ENCODE data around the gene SFTPD. TPM values are rescaled to one million over a fixed set of nuclear protein-coding genes. Genes with fewer than 3 reads are reported as not detected.

Gene SFTPD
- polyA plus RNA-seq, 1 of the 3 experiments (the other 2 are of a cell fraction): 0.03 TPM

DNA sequence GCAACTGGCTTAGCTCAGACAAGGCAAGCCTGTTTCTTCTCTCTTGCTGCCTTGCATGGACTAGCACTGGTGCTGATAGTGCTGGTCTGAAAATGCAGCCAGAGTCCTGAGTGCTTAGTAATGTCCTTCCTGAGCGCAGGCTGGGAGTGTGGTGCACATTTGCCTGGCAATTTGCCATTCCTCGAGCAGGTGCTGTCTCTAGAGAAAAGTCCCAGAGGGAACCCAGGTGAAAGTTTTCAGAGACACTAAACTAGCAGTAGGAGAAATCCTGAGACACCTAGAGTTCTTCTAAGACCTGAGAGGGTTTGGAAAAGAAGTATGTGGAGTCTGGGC, 1.9 kb downstream of the SFTPD start:
- Histone ChIP-seq H3K36me3 (replicated peaks in 1 of 2; ENCODE audit: control insufficient read depth in 1 of 2, insufficient read depth in 2 of 2, low read length in 1 of 2) (no peaks in the 10 kb centered on the region), H2AFZ (ENCODE audit: low read depth) (no peak overlapping the region), H4K20me1 (ENCODE audit: insufficient read depth) (no peaks in the 10 kb centered on the region), H3K4me1 (ENCODE audit: control insufficient read depth in 1 of 2, insufficient read depth in 2 of 2, low read depth in 1 of 2, low read length in 1 of 2) (no peaks in the 10 kb centered on the region), H3F3A (replicated peaks; ENCODE audit: insufficient read depth) (no peaks in the 10 kb centered on the region), H3K9me3 (no peaks in the 10 kb centered on the region), H3K4me3 (ENCODE audit: low read depth in 2 of 2, low read length in 1 of 2) (no peak overlapping the region), H3K27ac (ENCODE audit: low read depth in 2 of 2, low read length in 1 of 2) (no peak overlapping the region), H3K4me2 (no peak overlapping the region), H3K9me2 (no peaks in the 10 kb centered on the region), H3K9ac (no peak overlapping the region), H3K27me3 (ENCODE audit: insufficient read depth) (peaks cover 6% of the 10 kb centered on the region; the same call in 1 of the 2 replicates), H3K79me2 (ENCODE audit: insufficient read depth) (no peaks in the 10 kb centered on the region)
- DNase-seq: no peak
- WGBS (ENCODE audit: low lambda C conversion rate): 0% methylated on average over 2 of the region's 2 CpGs
- TF ChIP-seq PBX3 (IDR thresholded peaks at IDR 0.05) (no peak), GATA2 (CRISPR knock-in tag; IDR thresholded peaks at IDR 0.05) (no peak), ELF1 (IDR thresholded peaks at IDR 0.05) (no peak), SMC3 (IDR thresholded peaks at IDR 0.05; ENCODE audit: low read depth, low read length) (no peak), TAF1 (IDR thresholded peaks at IDR 0.05; ENCODE audit: borderline replicate concordance, low read depth, low read length) (no peak), RFX5 (IDR thresholded peaks at IDR 0.05; ENCODE audit: low read length) (no peak), POLR2AphosphoS5 (IDR thresholded peaks at IDR 0.05; ENCODE audit: low read depth, low read length) (no peak), RAD21 (IDR thresholded peaks at IDR 0.05; ENCODE audit: low read length) (no peak), FOXM1 (IDR thresholded peaks at IDR 0.05; ENCODE audit: low read depth) (no peak)
- CTCF ChIA-PET: no interaction called here
- POLR2A ChIA-PET: no interaction called here

GRCh38 chr10:79946271-79947082, 2.4 kb downstream of the SFTPD start:
- no peak for TF ChIP-seq FOSL2 (IDR thresholded peaks at IDR 0.05; ENCODE audit: borderline replicate concordance, low read depth)
- no peak for TF ChIP-seq GABPA (IDR thresholded peaks at IDR 0.05; ENCODE audit: low read depth)
- TF ChIP-seq, protein P1, sequence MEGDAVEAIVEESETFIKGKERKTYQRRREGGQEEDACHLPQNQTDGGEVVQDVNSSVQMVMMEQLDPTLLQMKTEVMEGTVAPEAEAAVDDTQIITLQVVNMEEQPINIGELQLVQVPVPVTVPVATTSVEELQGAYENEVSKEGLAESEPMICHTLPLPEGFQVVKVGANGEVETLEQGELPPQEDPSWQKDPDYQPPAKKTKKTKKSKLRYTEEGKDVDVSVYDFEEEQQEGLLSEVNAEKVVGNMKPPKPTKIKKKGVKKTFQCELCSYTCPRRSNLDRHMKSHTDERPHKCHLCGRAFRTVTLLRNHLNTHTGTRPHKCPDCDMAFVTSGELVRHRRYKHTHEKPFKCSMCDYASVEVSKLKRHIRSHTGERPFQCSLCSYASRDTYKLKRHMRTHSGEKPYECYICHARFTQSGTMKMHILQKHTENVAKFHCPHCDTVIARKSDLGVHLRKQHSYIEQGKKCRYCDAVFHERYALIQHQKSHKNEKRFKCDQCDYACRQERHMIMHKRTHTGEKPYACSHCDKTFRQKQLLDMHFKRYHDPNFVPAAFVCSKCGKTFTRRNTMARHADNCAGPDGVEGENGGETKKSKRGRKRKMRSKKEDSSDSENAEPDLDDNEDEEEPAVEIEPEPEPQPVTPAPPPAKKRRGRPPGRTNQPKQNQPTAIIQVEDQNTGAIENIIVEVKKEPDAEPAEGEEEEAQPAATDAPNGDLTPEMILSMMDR (IDR thresholded peaks at IDR 0.05): no peak
- no peak for TF ChIP-seq SIN3A (IDR thresholded peaks at IDR 0.05; ENCODE audit: borderline replicate concordance, low read depth, low read length)
- TF ChIP-seq EP300 (IDR thresholded peaks at IDR 0.05; ENCODE audit: borderline replicate concordance in 1 of 2, low read depth in 1 of 2, low read length in 1 of 2): no peak
- no peaks in the 10 kb centered on the region for H3K79me2 ChIP-seq (ENCODE audit: insufficient read depth)
- DNase-seq: no peak
- POLR2A ChIA-PET: no interaction called here
- H3K4me2 ChIP-seq: no peak overlapping the region
- H3K36me3 ChIP-seq (replicated peaks in 1 of 2; ENCODE audit: control insufficient read depth in 1 of 2, insufficient read depth in 2 of 2, low read length in 1 of 2): no peaks in the 10 kb centered on the region
- peaks cover 6% of the 10 kb centered on the region; the same call in 1 of the 2 replicates for H3K27me3 ChIP-seq (ENCODE audit: insufficient read depth)
- H3K27ac ChIP-seq (ENCODE audit: low read depth in 2 of 2, low read length in 1 of 2): no peak overlapping the region
- H3F3A ChIP-seq (replicated peaks; ENCODE audit: insufficient read depth): no peaks in the 10 kb centered on the region
- 11% methylated on average over 5 of the region's 8 CpGs for WGBS (ENCODE audit: low lambda C conversion rate)
- no peak overlapping the region for H2AFZ ChIP-seq (ENCODE audit: low read depth)
- no peak overlapping the region for H3K9ac ChIP-seq
- H3K9me2 ChIP-seq: no peaks in the 10 kb centered on the region
- H3K4me1 ChIP-seq (ENCODE audit: control insufficient read depth in 1 of 2, insufficient read depth in 2 of 2, low read depth in 1 of 2, low read length in 1 of 2): no peaks in the 10 kb centered on the region
- no peak overlapping the region for H3K4me3 ChIP-seq (ENCODE audit: low read depth in 2 of 2, low read length in 1 of 2)
- CTCF ChIA-PET: no interaction called here
- H4K20me1 ChIP-seq (ENCODE audit: insufficient read depth): no peaks in the 10 kb centered on the region
- no peaks in the 10 kb centered on the region for H3K9me3 ChIP-seq
